Adipose tissue (tissue), 3 donors: ENCODE results near the gene MYT1. TPM values are rescaled to one million over a fixed set of nuclear protein-coding genes. Genes with fewer than 3 reads are reported as not detected.

Experiments
- H3K27ac ChIP-seq: one replicate; pipeline ENCODE4 v1.5.1; 2013; ENCODE audit warnings: low read depth, low read length
- WGBS, 3 donors: extraction: QIAGEN DNeasy Blood & Tissue Kit; methylation state at CpG; one replicate each; pipeline ENCODE4 v1.1.7; 2013; 5-methylcytosine and 5-hydroxymethylcytosine counted together
- polyA plus RNA-seq, 3 donors: library from polyadenylated mRNA; stranded (reverse); fragments of 200-250 nt; gene quantifications; one replicate each; pipeline ENCODE4 v1.2.3, GENCODE V29; 2013
- donor health status: healthy with polysubstance abuse.
- donor health status: Bipolar disorder and iron deficiency.
- donor health status: healthy.

MYT1 gene
- polyA plus RNA-seq, 3 donors = 0.25 TPM; not detected in 2

DNA sequence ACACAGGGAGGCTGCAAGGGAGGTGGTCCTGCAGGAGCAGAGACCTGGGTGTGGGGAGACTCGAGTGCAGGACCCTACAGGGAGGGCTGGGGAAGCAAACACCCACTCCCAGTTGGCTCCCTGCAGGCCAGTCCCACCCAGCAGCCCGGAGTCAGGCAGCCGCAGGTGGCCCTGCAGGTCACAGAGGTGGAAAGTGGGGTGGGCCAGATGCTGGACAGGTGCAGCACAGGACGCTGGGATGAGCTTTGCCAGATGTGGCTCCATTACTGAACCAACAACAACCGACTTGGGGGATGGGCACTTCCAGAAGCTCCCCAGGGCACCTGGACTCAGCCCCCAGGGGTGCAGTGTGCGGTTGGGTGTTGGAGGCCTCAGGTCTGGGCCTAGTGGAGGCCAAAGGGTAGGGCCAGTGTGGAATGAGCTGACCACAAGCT is 26.6 kb upstream of the MYT1 start:
- WGBS, 3 donors = 62 to 76% (median 66%) methylated on average over 6 of the region's 6 CpGs
- no peak overlapping the region for H3K27ac ChIP-seq

- 80 to 85% (median 84%) methylated on average over 18 of the region's 18 CpGs for WGBS, 3 donors
- no peak overlapping the region for H3K27ac ChIP-seq
Measured at GRCh38 chr20:64138276-64138815, 25.9 kb upstream of the MYT1 start.

GRCh38 chr20:64139199-64140060 is 24.8 kb upstream of the MYT1 start:
- 74 to 84% (median 80%) methylated on average over 20 to 21 of the region's 21 CpGs for WGBS, 3 donors

GRCh38 chr20:64140061-64140931 is 24.0 kb upstream of the MYT1 start:
- no peak overlapping the region for H3K27ac ChIP-seq
- WGBS, 3 donors = 73 to 82% (median 73%) methylated on average over 13 of the region's 13 CpGs

More at GRCh38 chr20:64139199-64140060, 24.8 kb upstream of the MYT1 start:
- H3K27ac ChIP-seq = no peak overlapping the region

- 67 to 75% (median 71%) methylated on average over 10 of the region's 10 CpGs for WGBS, 3 donors
Measured at GRCh38 chr20:64140956-64141355, 23.3 kb upstream of the MYT1 start.

GRCh38 chr20:64142590-64142989 is 21.7 kb upstream of the MYT1 start:
- 30 to 37% (median 33%) methylated on average over 9 of the region's 9 CpGs for WGBS, 3 donors
- no peak overlapping the region for H3K27ac ChIP-seq

More at GRCh38 chr20:64140956-64141355, 23.3 kb upstream of the MYT1 start:
- H3K27ac ChIP-seq = no peak overlapping the region

DNA sequence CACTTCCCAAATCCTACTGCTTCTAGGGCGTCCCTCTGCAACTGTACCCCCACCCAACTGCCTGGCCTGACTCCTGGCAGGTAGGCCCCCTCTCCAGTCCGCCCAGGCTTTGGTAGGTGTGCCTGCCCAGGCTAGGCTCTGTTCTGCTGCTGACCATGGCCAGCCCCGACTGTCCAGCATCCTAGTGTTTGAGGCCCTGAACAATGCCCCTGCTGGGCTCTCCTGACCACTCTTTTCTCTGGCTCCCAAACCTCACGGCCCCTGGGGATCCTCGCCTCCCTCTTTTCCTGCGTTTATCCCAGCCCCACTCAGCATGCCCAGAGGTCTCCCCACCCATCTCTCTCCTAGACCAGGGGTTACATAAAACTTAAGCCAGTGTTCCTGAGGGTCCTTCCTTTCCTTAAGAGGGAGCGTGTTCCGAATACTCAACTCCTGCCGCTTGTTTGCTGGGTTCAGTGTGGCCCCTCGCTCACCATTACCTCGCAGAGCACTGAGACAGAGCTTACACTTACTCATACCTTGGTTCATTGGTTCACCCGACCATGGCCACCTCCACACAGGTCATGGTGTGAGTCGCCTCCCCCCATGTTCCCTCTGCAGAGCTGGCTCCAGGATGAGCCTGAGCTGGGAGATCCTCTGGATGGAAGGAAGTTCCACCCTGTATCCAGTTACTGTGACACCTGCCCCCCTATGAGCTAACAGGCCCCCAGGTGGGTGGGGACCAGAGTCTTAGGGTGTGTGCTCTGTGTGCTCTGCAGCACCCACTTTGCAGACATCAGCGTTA is 21.0 kb upstream of the MYT1 start:
- WGBS, 3 donors = 72 to 85% (median 75%) methylated on average over 14 of the region's 14 CpGs
- H3K27ac ChIP-seq = no peak overlapping the region

DNA sequence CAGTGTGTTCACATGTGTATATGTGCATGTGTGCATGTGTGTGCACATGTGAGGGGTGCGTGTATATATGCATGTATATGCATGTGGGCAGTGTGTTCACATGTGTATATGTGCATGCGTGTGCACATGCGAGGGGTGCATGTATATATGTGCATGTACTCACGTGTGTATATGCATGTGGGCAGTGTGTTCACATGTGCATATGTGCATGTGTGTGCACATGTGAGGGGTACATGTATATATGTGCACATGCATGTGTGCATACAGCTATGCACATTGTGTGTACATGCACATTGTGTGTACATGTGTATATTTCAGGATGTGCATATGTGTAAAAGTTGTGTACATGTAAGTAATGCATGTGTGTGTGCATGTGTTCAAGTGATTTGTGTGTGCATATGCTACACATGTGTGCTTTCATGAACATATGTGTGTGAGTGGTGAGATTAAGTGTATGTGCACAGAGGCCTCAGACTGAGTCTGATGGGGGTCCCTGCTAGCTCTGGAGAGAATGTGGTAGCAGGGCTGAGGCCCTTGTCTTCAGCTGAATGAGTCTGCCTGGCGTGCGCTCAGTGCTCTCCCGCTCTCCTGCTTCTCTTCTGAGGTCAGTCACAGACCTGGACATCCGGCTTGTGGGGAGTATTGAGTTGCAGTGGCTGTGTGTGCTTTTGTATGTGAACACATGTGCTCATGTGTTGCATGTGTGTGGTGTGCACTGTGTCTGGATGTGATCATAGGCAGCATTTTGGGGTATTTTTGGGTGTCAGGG is 19.9 kb upstream of the MYT1 start:
- no peak overlapping the region for H3K27ac ChIP-seq
- WGBS, 3 donors = 87 to 93% (median 89%) methylated on average over 8 of the region's 8 CpGs

DNA sequence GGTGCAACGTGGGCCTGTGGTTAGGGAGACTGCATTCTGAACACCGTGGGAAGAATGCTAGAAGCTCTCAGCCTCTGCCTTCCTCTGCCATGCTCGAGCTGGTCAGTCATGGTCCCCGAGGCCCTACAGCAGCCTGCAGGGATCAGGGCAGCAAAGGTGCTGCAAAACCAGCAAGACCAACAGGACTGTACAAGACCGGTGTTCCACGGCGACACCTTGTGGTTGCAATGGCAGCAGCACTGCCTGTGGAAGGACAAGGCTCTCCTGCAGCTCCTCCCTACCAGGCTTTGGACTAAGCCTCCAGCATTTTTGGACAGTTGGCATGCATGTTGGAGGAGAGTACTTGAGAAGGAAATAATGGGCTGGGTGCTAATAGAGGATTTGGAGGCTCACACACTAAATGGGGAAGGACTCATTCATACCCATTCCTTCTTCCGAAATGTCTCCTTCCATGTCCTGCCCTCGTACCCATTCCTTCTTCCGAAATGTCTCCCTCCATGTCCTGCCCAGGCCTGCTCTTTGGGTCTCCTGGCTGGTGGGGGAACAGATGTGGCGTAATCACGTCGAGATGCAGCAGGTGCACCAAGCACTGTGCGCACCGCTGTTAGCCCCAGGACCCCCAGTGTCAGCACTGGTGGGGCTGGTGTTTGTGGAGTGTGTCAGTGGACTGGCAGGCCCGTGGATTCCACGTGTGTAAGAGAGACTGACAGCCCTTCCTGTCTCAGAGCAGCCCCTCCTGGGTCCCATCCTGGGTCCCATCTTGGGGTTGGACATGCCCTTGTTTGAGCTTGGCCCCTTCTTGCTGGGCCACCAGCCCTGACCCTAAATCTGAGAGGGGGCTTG is 18.6 kb upstream of the MYT1 start:
- H3K27ac ChIP-seq = no peak overlapping the region
- 89 to 93% (median 92%) methylated on average over 17 of the region's 17 CpGs for WGBS, 3 donors

DNA sequence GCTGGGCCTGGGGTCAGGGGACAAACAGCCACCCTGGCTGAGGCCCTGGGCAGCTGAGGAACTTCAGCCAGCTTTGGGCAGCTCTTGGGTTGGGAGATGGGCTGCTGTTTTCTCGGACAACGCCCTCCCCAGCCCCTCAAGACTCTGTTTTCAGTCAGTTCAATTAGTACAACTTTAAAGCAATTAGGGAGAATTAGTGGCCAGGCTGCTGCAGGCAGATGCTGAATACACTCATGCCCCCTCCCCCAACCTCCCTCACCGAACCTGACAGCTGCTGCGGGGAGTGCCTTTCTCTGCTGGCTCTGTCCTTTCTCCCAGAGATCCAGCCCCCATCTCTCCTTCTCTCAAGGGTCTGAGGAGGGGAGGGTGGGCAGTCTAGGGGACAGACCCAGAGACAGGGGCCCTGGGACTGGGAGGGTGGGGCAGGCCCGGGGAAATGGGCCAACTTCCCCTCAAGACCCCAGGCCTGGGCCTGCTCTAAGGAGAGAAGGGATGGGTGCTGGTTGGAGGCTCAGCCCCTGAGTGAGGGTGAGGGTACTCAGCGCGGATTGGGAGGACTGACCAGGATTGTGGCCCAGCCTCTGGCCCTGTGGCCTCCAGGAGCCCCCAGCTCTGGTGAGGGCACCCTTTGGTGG is 17.8 kb upstream of the MYT1 start:
- WGBS, 3 donors = 62 to 86% (median 82%) methylated on average over 7 of the region's 7 CpGs
- H3K27ac ChIP-seq = no peak overlapping the region

DNA sequence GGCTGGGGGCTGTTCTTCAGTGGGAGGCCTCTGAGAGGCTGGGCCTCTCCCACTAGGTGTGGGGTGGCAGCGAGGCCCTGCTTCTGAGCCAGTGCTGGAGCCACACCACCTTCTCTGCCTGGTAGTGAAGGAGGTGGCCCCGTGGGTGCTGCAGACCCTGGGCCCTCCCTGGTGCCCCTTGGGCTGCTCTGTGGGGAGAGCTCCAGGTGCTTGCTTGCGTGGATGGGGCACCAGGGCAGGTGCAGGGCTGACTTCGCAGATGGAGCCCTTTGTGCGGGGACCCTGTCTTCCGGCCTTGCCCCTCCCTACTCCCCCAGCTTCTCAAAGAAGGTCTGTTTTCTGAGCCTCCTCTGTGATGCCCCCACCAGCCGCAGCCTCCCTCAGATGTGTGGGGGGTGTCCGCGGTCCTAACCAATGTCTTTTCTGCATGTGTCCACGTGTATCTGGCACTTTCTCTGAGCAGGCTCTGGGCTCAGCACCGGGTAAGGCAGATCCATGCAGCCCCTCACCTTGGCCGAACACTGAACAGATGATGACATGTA is 17.2 kb upstream of the MYT1 start:
- 74 to 89% (median 84%) methylated on average over 11 to 12 of the region's 12 CpGs for WGBS, 3 donors
- H3K27ac ChIP-seq = no peak overlapping the region

DNA sequence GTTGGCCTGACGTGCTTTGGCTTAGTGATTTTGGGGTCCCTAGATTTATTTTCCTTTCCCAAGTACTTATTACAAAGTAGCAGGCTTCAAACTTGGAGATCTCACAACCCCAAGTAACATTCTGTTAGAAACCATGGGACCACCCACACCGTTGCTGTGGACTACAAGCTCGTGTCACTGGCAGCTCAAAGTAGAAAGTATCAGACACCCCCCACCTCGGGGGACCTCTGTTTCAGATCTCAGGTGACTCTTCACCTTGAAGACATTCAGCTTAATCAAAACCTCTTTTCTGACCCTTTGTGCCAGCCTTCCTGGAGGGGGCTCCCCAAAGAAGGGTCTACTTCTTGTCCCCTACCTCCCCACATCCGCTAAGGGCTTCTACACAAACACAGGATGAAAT is 15.7 kb upstream of the MYT1 start:
- 76 to 81% (median 77%) methylated on average over 5 of the region's 5 CpGs for WGBS, 3 donors

GRCh38 chr20:64149141-64149540 is 15.1 kb upstream of the MYT1 start:
- no peak overlapping the region for H3K27ac ChIP-seq

More for the DNA sequence above, 15.7 kb upstream of the MYT1 start:
- no peak overlapping the region for H3K27ac ChIP-seq

GRCh38 chr20:64149809-64150560 is 14.3 kb upstream of the MYT1 start:
- H3K27ac ChIP-seq = no peak overlapping the region
- WGBS, 3 donors = 84 to 94% (median 91%) methylated on average over 26 of the region's 26 CpGs

More at GRCh38 chr20:64149141-64149540, 15.1 kb upstream of the MYT1 start:
- 83 to 92% (median 88%) methylated on average over 7 of the region's 7 CpGs for WGBS, 3 donors
